ENCODE results near the gene PPP1R9A. TPM values are rescaled to one million over a fixed set of nuclear protein-coding genes. Genes with fewer than 3 reads are reported as not detected.

Gene PPP1R9A
- total and polyA plus RNA-seq, 10 of the 15 experiments (the other 5 are each of a cell fraction or from before 2014, with no cell fraction given), result 0.04 to 0.12 TPM; not detected in 8

DNA sequence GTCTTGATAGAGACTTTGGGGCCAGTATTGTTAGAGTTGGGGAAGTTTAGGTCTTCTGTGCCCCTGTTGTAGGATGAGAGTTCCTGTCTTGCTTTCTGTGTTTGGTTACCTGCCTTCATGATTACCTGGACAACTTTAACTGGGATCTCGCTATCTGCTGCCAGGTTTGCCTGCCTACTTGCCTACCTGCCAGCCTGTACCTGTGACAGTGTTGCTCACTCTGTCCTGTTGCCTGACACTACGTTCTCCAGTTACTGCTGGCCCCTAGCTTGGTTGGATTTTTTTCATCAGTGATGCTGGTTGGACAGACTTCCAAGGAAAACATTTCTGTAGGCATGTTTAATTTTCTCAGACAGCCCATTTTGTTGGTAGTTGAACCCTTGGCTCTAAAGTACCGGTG lies 48.4 kb downstream of the PPP1R9A start:
- in situ Hi-C loops (cut with MboI) (no loop called here), intact Hi-C loops (cut with micrococcal nuclease; ENCODE audit: unreplicated experiment) (no loop called here)
- Histone ChIP-seq H3K36me3 (ENCODE audit: control insufficient read depth in 2 of 2, insufficient read depth in 2 of 2, low read length in 1 of 2) (no peaks in the 10 kb centered on the region), H3K9ac (ENCODE audit: control insufficient read depth, insufficient read depth, low read length) (no peak overlapping the region), H3K79me2 (ENCODE audit: control insufficient read depth, insufficient read depth, low read length) (no peaks in the 10 kb centered on the region), H3K27me3 (replicated peaks in 1 of 2; ENCODE audit: control insufficient read depth in 2 of 2, insufficient read depth in 2 of 2, low read length in 1 of 2) (no peaks in the 10 kb centered on the region), H3K27ac (ENCODE audit: control insufficient read depth, insufficient read depth) (no peak overlapping the region), H3K4me2 (ENCODE audit: control insufficient read depth, insufficient read depth) (no peak overlapping the region), H3K4me3 (no peak overlapping the region), H2AFZ (ENCODE audit: control insufficient read depth, low read depth, low read length) (no peak overlapping the region), H3K4me1 (ENCODE audit: control insufficient read depth, insufficient read depth, low read length) (no peaks in the 10 kb centered on the region), H4K20me1 (ENCODE audit: control insufficient read depth, insufficient read depth) (no peaks in the 10 kb centered on the region), H3K9me3 (replicated peaks; ENCODE audit: control insufficient read depth, insufficient read depth, low read length) (no peaks in the 10 kb centered on the region)
- WGBS (ENCODE audit: insufficient coverage, insufficient replicate concordance, low lambda C conversion rate, missing lambda C conversion rate), result 24% methylated on average over 3 of the region's 3 CpGs
- FAIRE-seq (no peak), DNase-seq (ENCODE audit: low read depth, low spot score) (no peak), ATAC-seq (no peak)
- TF ChIP-seq ZNF207 (IDR thresholded peaks at IDR 0.05; ENCODE audit: borderline replicate concordance) (no peak), IKZF1 (conservative IDR thresholded peaks at IDR 0.05) (no peak), TAF1 (IDR thresholded peaks at IDR 0.05; ENCODE audit: borderline replicate concordance, low read depth, low read length) (no peak), PAX5 (IDR thresholded peaks at IDR 0.05; ENCODE audit: borderline replicate concordance, low read depth, low read length) (no peak), CBX5 (IDR thresholded peaks at IDR 0.05; ENCODE audit: low read depth) (no peak), JUND (IDR thresholded peaks at IDR 0.05; ENCODE audit: low read depth, low read length) (no peak)
- TF ChIP-seq, protein P1, sequence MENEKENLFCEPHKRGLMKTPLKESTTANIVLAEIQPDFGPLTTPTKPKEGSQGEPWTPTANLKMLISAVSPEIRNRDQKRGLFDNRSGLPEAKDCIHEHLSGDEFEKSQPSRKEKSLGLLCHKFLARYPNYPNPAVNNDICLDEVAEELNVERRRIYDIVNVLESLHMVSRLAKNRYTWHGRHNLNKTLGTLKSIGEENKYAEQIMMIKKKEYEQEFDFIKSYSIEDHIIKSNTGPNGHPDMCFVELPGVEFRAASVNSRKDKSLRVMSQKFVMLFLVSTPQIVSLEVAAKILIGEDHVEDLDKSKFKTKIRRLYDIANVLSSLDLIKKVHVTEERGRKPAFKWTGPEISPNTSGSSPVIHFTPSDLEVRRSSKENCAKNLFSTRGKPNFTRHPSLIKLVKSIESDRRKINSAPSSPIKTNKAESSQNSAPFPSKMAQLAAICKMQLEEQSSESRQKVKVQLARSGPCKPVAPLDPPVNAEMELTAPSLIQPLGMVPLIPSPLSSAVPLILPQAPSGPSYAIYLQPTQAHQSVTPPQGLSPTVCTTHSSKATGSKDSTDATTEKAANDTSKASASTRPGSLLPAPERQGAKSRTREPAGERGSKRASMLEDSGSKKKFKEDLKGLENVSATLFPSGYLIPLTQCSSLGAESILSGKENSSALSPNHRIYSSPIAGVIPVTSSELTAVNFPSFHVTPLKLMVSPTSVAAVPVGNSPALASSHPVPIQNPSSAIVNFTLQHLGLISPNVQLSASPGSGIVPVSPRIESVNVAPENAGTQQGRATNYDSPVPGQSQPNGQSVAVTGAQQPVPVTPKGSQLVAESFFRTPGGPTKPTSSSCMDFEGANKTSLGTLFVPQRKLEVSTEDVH (IDR thresholded peaks at IDR 0.05; ENCODE audit: low read depth, partially characterized antibody), result no peak
- no TSS peak for BruUV-seq (replicated peaks)
- ChIA-PET POLR2A (no interaction called here), RAD21 (ENCODE audit: unreplicated experiment) (no interaction called here), CTCF (no interaction called here), SMC1A (ENCODE audit: uncharacterized antibody, unreplicated experiment) (no interaction called here)

Data from GM12878 (cell line).